Stimulated activated CD8-positive, alpha-beta memory T cell treated with anti-CD3 and anti-CD28 coated beads, Interleukin-4, amount 100 ng/mL, for 1 hour (primary cell): ENCODE measurements around the gene METTL1.

ENCODE experiments used
- DNase-seq, 2 donors: peaks; one replicate each; pipeline ENCODE4 v3.0.0-alpha.2; 2020; ENCODE audit warnings: low read depth in 2 of 2, low spot score in 1 of 2

METTL1 gene

GRCh38 chr12:57769594-57769993 is 2.3 kb downstream of the METTL1 start:
- no peak for DNase-seq

- no peak for DNase-seq
These were observed 4.0 kb downstream of the METTL1 start for GRCh38 chr12:57767876-57768275.

- DNase-seq: no peak
These were observed 4.6 kb downstream of the METTL1 start for GRCh38 chr12:57767305-57767698.

GRCh38 chr12:57766464-57767304 is 5.2 kb downstream of the METTL1 start, which contains the start of gene CYP27B1:
Gene CYP27B1 (minus strand): TSS chr12:57767078. CDS start chr12:57767041, 37 bp downstream.
- no peak for DNase-seq

- no peak for DNase-seq
These were observed 6.0 kb downstream of the METTL1 start for GRCh38 chr12:57765698-57766463.

- DNase-seq: no peak
These were observed 6.8 kb downstream of the METTL1 start for GRCh38 chr12:57765003-57765697.

GRCh38 chr12:57764662-57765002 is 7.3 kb downstream of the METTL1 start:
- no peak for DNase-seq

- no peak for DNase-seq
These were observed 7.8 kb downstream of the METTL1 start for GRCh38 chr12:57763881-57764661.

- no peak for DNase-seq
These were observed 9.4 kb downstream of the METTL1 start for GRCh38 chr12:57762463-57762862.

GRCh38 chr12:57761391-57761998 is 10.4 kb downstream of the METTL1 start:
- DNase-seq: no peak

GRCh38 chr12:57760347-57760982 is 11.4 kb downstream of the METTL1 start:
- DNase-seq: no peak

GRCh38 chr12:57759360-57759980 is 12.4 kb downstream of the METTL1 start:
- DNase-seq: no peak

GRCh38 chr12:57758552-57759359 is 13.1 kb downstream of the METTL1 start:
- DNase-seq: no peak

- no peak for DNase-seq
These were observed 14.1 kb downstream of the METTL1 start for GRCh38 chr12:57757771-57758170.

GRCh38 chr12:57756406-57757341 is 15.2 kb downstream of the METTL1 start:
- no peak for DNase-seq

GRCh38 chr12:57755454-57756372 is 16.2 kb downstream of the METTL1 start:
- no peak for DNase-seq

GRCh38 chr12:57755194-57755453 is 16.8 kb downstream of the METTL1 start:
- DNase-seq: no peak
